GM21390 (cell line): ENCODE results near the gene BMP2K.
A peak's percentile ranks its signal among the peaks of the same experiment; 100 is the strongest.

Experiments used
- ATAC-seq: cut with Tn5 transposase; IDR thresholded peaks from one replicate; pipeline ENCODE4 v1.9.1; 2021; ENCODE audit not compliant: unreplicated experiment

BMP2K gene

GRCh38 chr4:78923464-78924312 lies 147.5 kb downstream of the BMP2K start:
- peak; percentile 67 for ATAC-seq

- ATAC-seq: no peak
Observed at GRCh38 chr4:78926826-78927225, 150.7 kb downstream of the BMP2K start.

GRCh38 chr4:78928835-78929234 lies 152.7 kb downstream of the BMP2K start:
- no peak for ATAC-seq

- no peak for ATAC-seq
Observed at GRCh38 chr4:78930016-78930629, 154.0 kb downstream of the BMP2K start.

GRCh38 chr4:78936989-78937388 lies 160.8 kb downstream of the BMP2K start:
- ATAC-seq: no peak

GRCh38 chr4:78937837-78938236 lies 161.7 kb downstream of the BMP2K start:
- no peak for ATAC-seq

- ATAC-seq: no peak
Observed at GRCh38 chr4:78938474-78938867, 162.3 kb downstream of the BMP2K start.

GRCh38 chr4:78938868-78939666 lies 162.9 kb downstream of the BMP2K start, which contains the start of gene PAQR3:
Gene PAQR3 (minus strand): TSS chr4:78939438. CDS start chr4:78939224, 214 bp downstream.
- peak; percentile 98 for ATAC-seq

- peak; percentile 16 for ATAC-seq
Observed at GRCh38 chr4:78939667-78940008, 163.5 kb downstream of the BMP2K start.

- no peak for ATAC-seq
Observed at GRCh38 chr4:78940752-78941151, 164.6 kb downstream of the BMP2K start.

- ATAC-seq: no peak
Observed at GRCh38 chr4:78944381-78944780, 168.2 kb downstream of the BMP2K start.

- no peak for ATAC-seq
Observed at GRCh38 chr4:78945651-78946179, 169.6 kb downstream of the BMP2K start.

- no peak for ATAC-seq
Observed at GRCh38 chr4:78949735-78950134, 173.6 kb downstream of the BMP2K start.

- peak; percentile 63 for ATAC-seq
Observed at GRCh38 chr4:78951862-78952472, 175.8 kb downstream of the BMP2K start.

GRCh38 chr4:78953231-78953630 lies 177.1 kb downstream of the BMP2K start:
- ATAC-seq: no peak

- ATAC-seq: no peak
Observed at GRCh38 chr4:78953769-78954666, 177.9 kb downstream of the BMP2K start.

GRCh38 chr4:78956975-78957374 lies 180.8 kb downstream of the BMP2K start:
- ATAC-seq: no peak

- no peak for ATAC-seq
Observed at GRCh38 chr4:78960926-78961325, 184.8 kb downstream of the BMP2K start.
